H1 (cell line): ENCODE measurements around the gene PRKCI. TPM values are rescaled to one million over a fixed set of nuclear protein-coding genes. Genes with fewer than 3 reads are reported as not detected.

ENCODE experiments used
- CTCF ChIA-PET: fragments of 300-600 bp; sonication (Branson Sonifier 250); formaldehyde crosslinking; loops from one replicate; lab custom pipeline; 2021; ENCODE audit not compliant: partially characterized antibody; lab: Charles Lee
- POLR2A ChIA-PET: fragments of 300-600 bp; sonication (Branson Sonifier 250); formaldehyde crosslinking; loops from one replicate; lab custom pipeline; 2021; ENCODE audit warnings: inconsistent platforms; ENCODE audit not compliant: partially characterized antibody; lab: Charles Lee
- DNase-seq, 2 experiments: peaks; one replicate each; pipeline versions ENCODE4 v3.0.0 to v3.0.0-alpha.2; 2010 to 2022; ENCODE audit warnings: low spot score in 2 of 2, low read depth in 1 of 2, mixed read lengths in 1 of 2
- FAIRE-seq: peaks from 2 replicates; lab custom pipeline; 2011; peaks lifted over from hg19 to GRCh38; lab: Jason Lieb, UNC
- H2AFZ ChIP-seq: 2 replicates; pipeline ENCODE4 v1.8.1; 2012; ENCODE audit warnings: low read length, inconsistent platforms
- H2AK5ac ChIP-seq: 2 replicates; pipeline ENCODE4 v1.6.1; 2013; ENCODE audit warnings: low read depth, low read length
- H2BK120ac ChIP-seq: replicated peaks from 2 replicates; pipeline ENCODE3; 2013; ENCODE audit warnings: low read depth, low read length, inconsistent platforms
- H2BK12ac ChIP-seq: 2 replicates; pipeline ENCODE4 v1.6.1; 2013; ENCODE audit warnings: low read depth, low read length
- H2BK15ac ChIP-seq: 2 replicates; pipeline ENCODE4 v1.6.1; 2013; ENCODE audit warnings: low read length
- H2BK20ac ChIP-seq: 2 replicates; pipeline ENCODE4 v1.6.1; 2013; ENCODE audit warnings: low read length
- H2BK5ac ChIP-seq: 2 replicates; pipeline ENCODE4 v1.6.1; 2013; ENCODE audit warnings: low read depth, low read length
- H3K14ac ChIP-seq: 2 replicates; pipeline ENCODE4 v1.6.1; 2013; ENCODE audit warnings: inconsistent platforms; ENCODE audit not compliant: insufficient read length
- H3K18ac ChIP-seq: 2 replicates; pipeline ENCODE4 v1.6.1; 2013; ENCODE audit warnings: low read length; ENCODE audit errors: extremely low read depth
- H3K23ac ChIP-seq: 2 replicates; pipeline ENCODE4 v1.6.1; 2013; ENCODE audit warnings: inconsistent platforms; ENCODE audit not compliant: insufficient read length
- H3K23me2 ChIP-seq: 2 replicates; pipeline ENCODE4 v1.6.1; 2013; ENCODE audit warnings: low read depth, low read length
- H3K27ac ChIP-seq: 2 replicates; pipeline ENCODE4 v1.6.1; 2011; ENCODE audit warnings: low read depth, low read length, inconsistent platforms
- H3K27me3 ChIP-seq, 4 experiments: replicated peaks in 1 of 4; 1 replicate in 1 of 4; 2 replicates in 3 of 4; pipeline versions ENCODE4 v1.6.1 to v1.8.1; 2011 to 2013; ENCODE audit warnings: low read length in 3 of 4, mild to moderate bottlenecking in 3 of 4, inconsistent platforms in 2 of 4, mixed read lengths in 2 of 4, moderate library complexity in 1 of 4; ENCODE audit not compliant: control insufficient read depth in 3 of 4, insufficient read depth in 3 of 4; ENCODE audit errors: extremely low read depth in 1 of 4
- H3K36me3 ChIP-seq, 4 experiments: 2 replicates each; pipeline versions ENCODE4 v1.6.1 to v1.8.1; 2011 to 2013; ENCODE audit warnings: mild to moderate bottlenecking in 4 of 4, low read length in 3 of 4, moderate library complexity in 2 of 4, control low read depth in 1 of 4, inconsistent platforms in 1 of 4; ENCODE audit not compliant: insufficient read depth in 4 of 4, control insufficient read depth in 2 of 4
- H3K4ac ChIP-seq: replicated peaks from 2 replicates; pipeline ENCODE3; 2013; ENCODE audit warnings: low read length, low read depth, mixed read lengths, inconsistent platforms; ENCODE audit not compliant: insufficient read length
- H3K4me1 ChIP-seq, 4 experiments: replicated peaks in 1 of 4; 1 replicate in 1 of 4; 2 replicates in 3 of 4; pipeline versions ENCODE4 v1.6.1 to v1.8.1; 2011 to 2013; ENCODE audit warnings: low read length in 3 of 4, inconsistent platforms in 2 of 4, mixed read lengths in 1 of 4; ENCODE audit not compliant: insufficient read depth in 4 of 4, control insufficient read depth in 3 of 4
- H3K4me2 ChIP-seq, 2 experiments: 2 replicates each; pipeline versions ENCODE4 v1.6.1 to v1.8.1; 2011 to 2013; ENCODE audit warnings: low read depth in 2 of 2, low read length in 2 of 2, control low read depth in 1 of 2, inconsistent platforms in 1 of 2, mild to moderate bottlenecking in 1 of 2; ENCODE audit not compliant: insufficient read depth in 1 of 2
- H3K4me3 ChIP-seq, 4 experiments: fragments of 200-600, 300-600 bp in 1 of 4; sonication (generic), shearing (Covaris generic), sonication (Bioruptor Twin) in 1 of 4; 2 replicates each; pipeline versions ENCODE4 v1.5.1 to v1.8.1; 2011 to 2016; ENCODE audit warnings: low read length in 4 of 4, low read depth in 3 of 4, control low read depth in 2 of 4, inconsistent platforms in 2 of 4, mild to moderate bottlenecking in 2 of 4, mixed read lengths in 1 of 4, moderate library complexity in 1 of 4; ENCODE audit not compliant: insufficient read depth in 2 of 4; ENCODE audit errors: extremely low read depth in 1 of 4
- H3K56ac ChIP-seq: replicated peaks from 2 replicates; pipeline ENCODE3; 2013; ENCODE audit warnings: low read depth, mild to moderate bottlenecking, mixed read lengths, low read length, inconsistent platforms; ENCODE audit not compliant: insufficient read length
- H3K79me1 ChIP-seq: 2 replicates; pipeline ENCODE4 v1.6.1; 2013; ENCODE audit warnings: low read depth, low read length, control low read depth
- H3K79me2 ChIP-seq, 2 experiments: 2 replicates each; pipeline versions ENCODE4 v1.6.1 to v1.8.1; 2012 to 2013; ENCODE audit warnings: low read length in 2 of 2, mild to moderate bottlenecking in 2 of 2, inconsistent platforms in 1 of 2; ENCODE audit not compliant: insufficient read depth in 2 of 2, control insufficient read depth in 1 of 2
- H3K9ac ChIP-seq, 4 experiments: replicated peaks in 1 of 4; 1 replicate in 1 of 4; 2 replicates in 3 of 4; pipeline versions ENCODE4 v1.6.1 to v1.8.1; 2011 to 2013; ENCODE audit warnings: low read depth in 3 of 4, low read length in 3 of 4, control low read depth in 2 of 4, mild to moderate bottlenecking in 2 of 4, moderate library complexity in 2 of 4, inconsistent platforms in 1 of 4; ENCODE audit errors: extremely low read depth in 1 of 4
- H3K9me3 ChIP-seq, 2 experiments: 2 replicates each; pipeline versions ENCODE4 v1.6.1 to v1.8.1; 2012 to 2013; ENCODE audit warnings: mild to moderate bottlenecking in 2 of 2, moderate library complexity in 2 of 2, control low read depth in 1 of 2, inconsistent platforms in 1 of 2, low read depth in 1 of 2, low read length in 1 of 2, mixed read lengths in 1 of 2; ENCODE audit not compliant: insufficient read depth in 2 of 2
- H4K20me1 ChIP-seq, 2 experiments: replicated peaks in 1 of 2; 2 replicates each; pipeline versions ENCODE3 to v1.8.1; 2011 to 2013; ENCODE audit warnings: inconsistent platforms in 2 of 2, low read length in 2 of 2, mild to moderate bottlenecking in 1 of 2; ENCODE audit not compliant: insufficient read depth in 2 of 2, control insufficient read depth in 1 of 2
- H4K5ac ChIP-seq: 2 replicates; pipeline ENCODE4 v1.6.1; 2013; ENCODE audit warnings: low read length, low read depth, mixed read lengths, inconsistent platforms; ENCODE audit not compliant: insufficient read length
- H4K8ac ChIP-seq: 2 replicates; pipeline ENCODE4 v1.8.0; 2013; ENCODE audit warnings: mild to moderate bottlenecking, moderate library complexity, low read length, inconsistent platforms; ENCODE audit not compliant: insufficient read depth; ENCODE audit errors: extremely low read depth
- H4K91ac ChIP-seq: replicated peaks from 2 replicates; pipeline ENCODE3; 2013; ENCODE audit warnings: low read length, mixed read lengths, inconsistent platforms; ENCODE audit not compliant: insufficient read length
- CBX5 ChIP-seq: fragments of 300-800, 300-1000 bp; sonication (generic); IDR thresholded peaks from 2 replicates; pipeline ENCODE4 v1.7.1; 2016; ENCODE audit warnings: antibody characterized with exemption, low read length, low read depth
- NRF1 ChIP-seq: IDR thresholded peaks from 2 replicates; pipeline ENCODE4 v1.6.1; 2011; ENCODE audit warnings: mild to moderate bottlenecking, low read depth, low read length, improper control_type of control experiment
- WGBS, 2 experiments: shearing (Covaris generic) in 1 of 2; methylation state at CpG; one replicate each; pipeline versions ENCODE4 v1.1.6 to v1.1.7; 2013 to 2015; ENCODE audit warnings: low lambda C conversion rate in 2 of 2, mixed read lengths in 2 of 2, inconsistent platforms in 1 of 2, low coverage in 1 of 2, missing lambda C conversion rate in 1 of 2; ENCODE audit not compliant: insufficient replicate concordance in 2 of 2, insufficient coverage in 1 of 2, insufficient read length in 1 of 2; ENCODE audit errors: extremely low coverage in 1 of 2, missing lambda C conversion rate in 1 of 2; 5-methylcytosine and 5-hydroxymethylcytosine counted together
- polyA plus RNA-seq, 7 experiments: library from polyadenylated mRNA; depleted of rRNA in 3 of 7; stranded (reverse) in 5 of 7; unstranded in 2 of 7; fragments of >200 nt in 5 of 7; fragments of 200-250 nt in 2 of 7; gene quantifications; 1 replicate in 5 of 7; 2 replicates in 1 of 7; 4 replicates in 1 of 7; pipeline versions ENCODE4 v1.2.1 to v1.2.3, GENCODE V29; 2011 to 2013; ENCODE audit warnings: missing spikeins in 2 of 7, mixed read lengths in 2 of 7
- total RNA-seq: library from RNA; stranded (reverse); fragmentation: NEBNext Ultra II Directional; extraction: Animal tissue kit (Norgen Biotek cat#: 25700); gene quantifications from 2 replicates; pipeline ENCODE4 v1.2.1, GENCODE V29; 2021
- TF ChIP-seq, protein P1 (sequence below): IDR thresholded peaks from 2 replicates; pipeline ENCODE4 v1.6.1; 2011; ENCODE audit warnings: low read depth, mild to moderate bottlenecking, low read length; ENCODE audit not compliant: insufficient read depth

PRKCI gene
- total and polyA plus RNA-seq, 2 of the 8 experiments (the other 6 are each of a cell fraction or from before 2014, with no cell fraction given): 24.3 to 100.0 TPM

DNA sequence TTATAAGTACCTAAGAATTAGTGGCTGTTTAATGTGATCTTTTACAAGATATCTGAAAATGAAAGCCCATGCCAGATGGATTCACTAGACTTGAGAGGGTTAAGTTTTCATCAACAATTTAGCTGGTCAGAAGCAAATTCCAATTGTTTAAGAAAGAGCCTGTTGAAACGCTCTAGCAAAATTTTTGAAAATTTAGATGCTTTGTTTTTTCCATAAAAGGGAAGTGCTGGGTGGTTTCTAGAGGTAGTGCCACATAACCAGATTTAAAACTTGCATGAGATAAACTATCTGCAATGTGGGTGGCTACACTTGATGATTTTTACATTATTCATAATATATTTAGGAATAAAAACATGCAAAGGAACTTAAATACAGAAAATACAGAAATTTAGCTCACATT, 86.8 kb downstream of the PRKCI start:
- Histone ChIP-seq H3K18ac (no peak overlapping the region), H3K4me1 (no peaks in the 10 kb centered on the region), H3K4ac (no peak overlapping the region), H3K27me3 (no peaks in the 10 kb centered on the region), H3K23ac (no peak overlapping the region), H2AFZ (no peak overlapping the region), H2BK15ac (no peak overlapping the region), H3K36me3 (peaks cover 0 to 3% (median 0%) of the 10 kb centered on the region in 4 experiments; a peak in 1 of 8 replicates), H3K4me3 (no peak overlapping the region), H3K56ac (no peak overlapping the region), H4K5ac (no peak overlapping the region), H3K23me2 (no peaks in the 10 kb centered on the region), H3K79me1 (no peaks in the 10 kb centered on the region), H2BK12ac (no peak overlapping the region), H3K79me2 (no peaks in the 10 kb centered on the region), H2BK5ac (no peak overlapping the region), H4K91ac (no peak overlapping the region), H2BK20ac (no peak overlapping the region), H3K27ac (no peak overlapping the region), H3K14ac (no peak overlapping the region), H4K20me1 (no peaks in the 10 kb centered on the region), H2BK120ac (no peak overlapping the region), H3K9ac (no peak overlapping the region), H2AK5ac (no peak overlapping the region), H4K8ac (no peak overlapping the region), H3K4me2 (no peak overlapping the region), H3K9me3 (no peaks in the 10 kb centered on the region)
- no peak for FAIRE-seq
- WGBS, 2 experiments: 87% methylated on average over 1 of the region's 1 CpG; no CpG with 5 or more reads in 1 of the 2 experiments
- CTCF ChIA-PET: interaction anchor here (0.6 to 3.9 kb wide), 20 partner anchors 9 to 504 kb away, joined by 3 to 17 read pairs (median 4); no protein-coding TSS in a partner anchor
- POLR2A ChIA-PET: interaction anchor here (1.2 to 1.6 kb wide), 2 partner anchors 12 to 49 kb away, joined by 3 to 4 read pairs; partner anchors contain the start of gene SKIL
- DNase-seq: no peak
- TF ChIP-seq, protein P1, sequence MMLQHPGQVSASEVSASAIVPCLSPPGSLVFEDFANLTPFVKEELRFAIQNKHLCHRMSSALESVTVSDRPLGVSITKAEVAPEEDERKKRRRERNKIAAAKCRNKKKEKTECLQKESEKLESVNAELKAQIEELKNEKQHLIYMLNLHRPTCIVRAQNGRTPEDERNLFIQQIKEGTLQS: no peak
- TF ChIP-seq NRF1 (no peak), CBX5 (no peak)
